ENCODE measurements around the gene DOCK3.

DNA sequence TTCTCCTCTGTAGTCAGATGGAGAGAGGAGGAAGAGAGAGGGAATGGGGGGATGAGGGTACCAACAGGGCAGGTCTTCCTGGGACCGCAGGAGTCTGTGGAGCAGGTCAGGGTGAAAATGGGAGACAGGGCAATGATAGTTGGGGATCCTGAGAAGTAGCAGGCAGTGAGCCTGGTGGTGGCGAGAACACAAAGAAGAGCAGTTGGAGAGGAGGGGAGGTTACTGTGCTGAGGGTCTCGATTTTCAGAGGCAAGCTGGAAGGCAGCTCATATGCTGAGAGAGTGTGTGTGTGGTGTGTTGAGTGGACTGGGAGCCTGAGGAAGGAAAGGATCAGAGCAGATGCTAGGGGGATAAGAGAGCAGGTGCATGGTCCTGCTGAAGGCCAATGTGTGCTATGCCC lies 2.1 kb upstream of the DOCK3 start:
- TF ChIP-seq POLR2AphosphoS5 (IDR thresholded peaks at IDR 0.05; ENCODE audit: borderline replicate concordance, low read depth, low read length) (no peak), EZH2 (IDR thresholded peaks at IDR 0.05) (no peak)
